NCI-H2196 (cell line): Measurements from ENCODE around the gene MMP7.

Experiments used
- DNase-seq: peaks from one replicate; lab custom pipeline; 2025; ENCODE audit not compliant: unreplicated experiment; lab: John Stamatoyannopoulos, UW

MMP7 gene, protein sequence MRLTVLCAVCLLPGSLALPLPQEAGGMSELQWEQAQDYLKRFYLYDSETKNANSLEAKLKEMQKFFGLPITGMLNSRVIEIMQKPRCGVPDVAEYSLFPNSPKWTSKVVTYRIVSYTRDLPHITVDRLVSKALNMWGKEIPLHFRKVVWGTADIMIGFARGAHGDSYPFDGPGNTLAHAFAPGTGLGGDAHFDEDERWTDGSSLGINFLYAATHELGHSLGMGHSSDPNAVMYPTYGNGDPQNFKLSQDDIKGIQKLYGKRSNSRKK

DNA sequence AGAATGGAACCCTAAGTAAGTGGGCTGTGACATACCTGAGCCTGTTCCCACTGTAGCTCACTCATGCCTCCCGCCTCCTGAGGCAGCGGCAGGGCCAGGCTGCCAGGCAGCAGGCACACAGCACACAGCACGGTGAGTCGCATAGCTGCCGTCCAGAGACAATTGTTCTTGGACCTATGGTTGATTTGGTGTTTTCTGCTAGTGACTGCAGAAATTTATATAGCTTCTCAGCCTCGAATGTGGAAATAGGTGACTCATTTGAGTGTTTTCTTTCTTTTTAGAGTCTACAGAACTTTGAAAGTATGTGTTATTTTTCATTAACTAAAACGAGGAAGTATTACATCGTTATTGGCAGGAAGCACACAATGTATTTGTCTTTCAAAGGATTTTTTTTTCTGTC is at the start of gene MMP7:
Gene MMP7, minus strand, starts transcription at position 190 of the 400 bp plus-strand sequence. Its CDS starts 47 bp downstream, at position 143.
- DNase-seq: no peak

DNA sequence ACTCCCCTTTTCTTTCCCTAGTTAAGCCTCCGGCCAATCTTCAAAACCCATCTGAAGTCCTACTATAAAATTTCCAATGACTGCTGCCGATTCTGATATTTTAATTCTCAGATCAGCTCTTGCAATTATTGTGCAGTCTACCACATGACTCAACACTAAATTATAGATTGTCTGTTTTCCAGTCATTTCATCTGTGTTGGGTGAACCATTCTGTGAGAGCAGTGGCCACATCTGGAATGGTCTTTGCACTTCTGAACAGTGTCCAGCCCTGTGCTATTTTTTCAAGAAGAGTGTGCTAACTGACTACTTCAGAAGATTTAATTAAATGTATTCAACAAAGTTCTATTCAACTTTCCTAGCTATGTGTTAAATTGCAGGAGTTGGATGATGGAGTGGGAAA is 47.2 kb upstream of the MMP7 start:
- no peak for DNase-seq

DNA sequence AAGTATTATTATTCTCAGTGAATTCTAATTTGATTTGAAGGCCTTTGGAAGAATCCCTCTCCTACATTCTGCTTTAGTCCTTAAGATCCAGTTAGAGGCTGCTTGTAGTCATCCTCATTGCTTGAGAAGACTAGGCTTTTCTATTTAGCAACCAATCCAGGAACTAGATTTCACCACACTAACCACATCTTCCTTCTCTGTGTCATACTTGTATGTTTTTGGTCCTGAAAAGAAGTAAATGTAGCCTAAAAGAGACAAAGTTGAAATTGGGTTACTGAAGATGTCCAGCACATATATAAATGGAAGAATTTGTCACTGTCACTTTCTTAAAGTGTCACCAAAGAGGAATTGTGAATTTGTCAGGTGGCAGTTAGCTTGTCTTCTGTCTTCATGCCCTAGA is 46.6 kb upstream of the MMP7 start:
- DNase-seq: no peak

DNA sequence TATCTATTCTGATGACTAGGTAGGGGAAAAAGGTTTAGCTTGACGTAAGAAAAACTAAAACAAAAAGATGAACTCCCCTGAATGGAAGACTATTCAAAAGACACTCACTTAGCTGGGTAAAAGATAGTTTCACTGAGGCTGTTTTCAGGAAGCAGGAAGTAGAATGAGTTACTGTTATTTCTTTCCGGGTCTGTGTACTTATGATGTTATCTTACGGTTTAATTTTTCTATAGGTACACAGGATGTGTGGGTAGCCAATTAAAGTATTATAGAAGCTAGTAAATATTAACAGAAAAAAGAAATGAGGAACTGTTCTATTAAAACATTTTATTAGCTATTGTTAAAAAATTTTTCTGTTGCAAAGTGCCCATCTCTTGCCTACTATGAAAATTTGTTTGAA is 45.8 kb upstream of the MMP7 start:
- DNase-seq: no peak

DNA sequence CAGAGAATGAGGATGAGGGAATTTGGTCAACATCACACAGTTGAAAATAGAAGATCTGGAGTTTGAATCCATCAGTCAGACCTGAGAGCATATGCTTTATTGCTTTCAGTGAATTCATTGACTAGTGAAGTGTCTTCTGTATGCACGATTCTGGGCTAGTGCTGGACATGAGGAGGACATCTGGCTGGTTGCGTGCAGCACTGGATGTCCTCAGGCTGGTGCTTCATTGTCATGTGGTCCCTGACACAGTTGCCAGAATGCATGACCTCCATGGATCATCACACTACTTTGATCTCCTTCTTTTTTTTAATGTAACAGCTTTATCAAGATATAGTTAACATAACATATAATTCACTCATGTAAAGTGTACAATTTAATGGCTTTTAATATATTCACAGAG is 44.5 kb upstream of the MMP7 start:
- no peak for DNase-seq

DNA sequence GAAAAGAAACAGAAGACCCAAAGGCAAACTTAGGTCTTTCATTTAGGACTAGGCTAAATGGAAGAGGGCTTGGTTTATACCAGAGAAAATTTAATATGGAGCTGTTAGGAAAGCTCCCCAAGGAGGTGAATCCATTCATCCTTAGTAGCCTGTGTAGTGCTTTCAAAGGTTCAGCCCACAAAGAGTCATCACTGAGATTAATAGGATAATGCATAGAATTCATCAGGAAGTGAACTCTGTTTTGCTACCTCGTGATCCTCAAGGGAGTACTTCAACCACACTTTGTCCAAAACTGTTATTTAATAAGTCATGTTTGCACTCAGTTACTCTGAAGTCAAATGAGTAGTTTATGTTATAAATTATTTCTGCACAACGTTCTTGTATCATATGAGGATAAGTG is 43.3 kb upstream of the MMP7 start:
- no peak for DNase-seq

DNA sequence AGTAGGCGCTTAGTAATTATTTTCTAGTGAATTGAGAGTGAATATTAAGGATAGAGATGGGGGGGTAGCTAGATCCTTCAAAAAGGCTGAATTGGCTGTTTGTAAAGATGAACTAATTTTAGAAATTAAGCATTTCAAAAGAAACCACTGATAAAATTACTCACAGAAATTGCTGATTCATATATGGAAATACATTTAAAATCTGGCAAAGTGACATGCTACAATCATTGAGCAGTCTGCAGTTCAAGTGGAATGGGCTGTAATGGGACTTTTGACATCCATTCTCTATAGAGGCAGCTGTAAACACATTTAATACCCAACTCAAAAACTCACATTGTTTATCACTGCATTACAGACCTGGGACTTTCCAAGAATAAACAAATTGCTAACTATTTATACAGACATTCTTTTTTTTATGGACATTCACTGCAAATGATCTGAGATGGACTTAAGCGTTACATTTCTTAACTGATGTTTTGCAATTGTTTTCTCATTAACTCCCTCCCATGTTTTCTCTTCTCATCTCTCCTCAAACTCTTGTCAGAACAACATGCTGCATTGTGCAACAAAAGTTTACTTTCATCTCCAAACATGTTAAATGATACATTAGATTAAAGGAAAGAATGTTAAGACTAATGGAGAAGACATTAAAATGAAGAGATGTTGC is 42.1 kb upstream of the MMP7 start:
- DNase-seq: no peak

DNA sequence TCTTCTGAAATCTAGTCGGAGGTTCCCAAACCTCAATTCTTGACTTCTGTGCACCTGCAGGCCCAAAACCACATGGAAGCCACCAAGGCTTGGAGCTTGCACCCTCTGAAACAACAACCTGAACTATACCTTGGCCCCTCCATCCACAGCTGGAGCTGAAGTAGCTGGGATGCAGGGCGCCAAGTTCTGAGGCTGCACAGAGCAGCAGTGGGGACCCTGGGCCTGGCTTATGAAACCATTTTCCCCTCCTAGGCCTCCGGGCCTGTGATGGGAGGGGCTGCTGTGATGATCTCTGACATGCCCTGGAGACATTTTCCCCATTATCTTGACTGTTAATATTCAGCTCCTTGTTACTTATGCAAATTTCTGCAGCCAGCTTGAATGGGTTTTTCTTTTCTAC is 38.3 kb upstream of the MMP7 start:
- DNase-seq: no peak

DNA sequence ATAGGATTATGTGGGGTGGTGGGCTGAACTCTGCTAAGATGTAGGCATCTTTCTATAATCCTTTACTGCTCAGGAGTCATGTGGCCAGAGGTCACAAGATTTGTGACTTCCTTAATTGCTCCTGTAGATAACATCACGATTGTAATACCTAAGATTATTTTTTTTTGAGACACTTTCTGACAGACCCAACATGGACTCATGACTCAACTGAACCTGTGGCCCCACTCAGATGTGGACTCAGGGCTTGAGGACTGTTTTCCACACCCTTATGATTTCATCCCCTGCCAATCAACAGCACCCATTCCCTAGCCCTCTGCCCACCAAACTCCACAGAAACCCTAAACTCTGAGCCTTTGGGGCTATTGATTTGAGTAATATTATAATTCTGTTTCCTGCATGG is 35.6 kb upstream of the MMP7 start:
- no peak for DNase-seq

DNA sequence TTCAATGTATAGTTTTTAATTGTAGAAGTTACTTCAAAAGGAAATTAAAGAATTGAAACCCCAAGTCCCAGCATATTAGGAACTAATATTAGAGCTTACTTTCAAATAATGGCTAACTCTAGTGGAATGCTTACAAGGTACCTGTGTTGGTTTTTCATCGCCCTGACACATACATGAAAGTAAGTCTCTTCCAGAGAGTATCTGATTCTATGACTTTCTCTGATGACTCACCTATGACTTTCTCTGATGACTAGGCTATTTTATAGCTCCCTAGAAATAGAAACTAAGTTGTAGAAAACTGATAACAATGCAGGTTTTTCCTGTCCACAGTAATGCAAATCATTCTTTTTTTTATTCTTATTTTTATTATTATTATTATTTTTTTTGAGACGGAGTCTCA is 33.6 kb upstream of the MMP7 start:
- DNase-seq: no peak

DNA sequence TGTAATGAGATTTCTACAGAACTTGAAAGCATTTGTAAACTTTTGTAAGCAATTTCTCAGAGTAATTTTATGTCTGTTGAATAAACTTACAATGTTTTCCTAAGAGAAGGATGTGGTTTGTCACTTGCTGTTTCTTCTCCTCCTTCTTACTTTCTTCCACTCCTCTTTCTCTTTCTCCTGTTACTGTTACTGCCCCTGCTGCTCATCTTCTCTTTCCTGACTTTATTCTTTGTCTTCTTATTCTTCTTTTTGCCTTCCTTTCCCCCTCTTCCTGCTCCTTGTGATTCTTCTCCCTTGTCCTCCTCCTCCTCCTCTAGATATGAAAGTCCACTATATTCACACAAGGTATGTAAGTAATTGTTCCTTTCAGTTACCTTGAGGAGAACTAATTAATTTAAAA is 31.1 kb upstream of the MMP7 start:
- DNase-seq: no peak

DNA sequence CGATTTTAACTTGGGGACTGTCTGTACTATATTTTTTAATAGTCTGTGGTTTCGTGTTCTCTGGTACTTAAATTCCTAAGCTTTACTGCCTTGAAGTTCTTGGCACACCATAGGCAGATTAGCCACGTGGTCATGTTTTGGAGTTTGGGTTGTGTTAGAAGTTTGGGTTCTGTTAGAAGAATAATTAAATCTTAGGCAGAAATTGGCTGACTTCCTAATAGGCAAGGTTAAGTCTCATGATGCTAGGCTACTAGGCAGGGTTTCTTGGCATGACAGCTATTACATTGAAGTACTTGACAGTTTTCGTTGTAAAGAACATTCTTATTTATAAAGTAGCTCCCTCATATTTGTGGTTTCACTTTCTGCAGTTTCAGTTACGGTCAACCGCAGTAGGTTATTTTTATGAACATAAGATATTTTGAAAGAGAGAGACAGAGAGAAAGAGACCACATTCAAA is 30.0 kb upstream of the MMP7 start:
- DNase-seq: no peak

DNA sequence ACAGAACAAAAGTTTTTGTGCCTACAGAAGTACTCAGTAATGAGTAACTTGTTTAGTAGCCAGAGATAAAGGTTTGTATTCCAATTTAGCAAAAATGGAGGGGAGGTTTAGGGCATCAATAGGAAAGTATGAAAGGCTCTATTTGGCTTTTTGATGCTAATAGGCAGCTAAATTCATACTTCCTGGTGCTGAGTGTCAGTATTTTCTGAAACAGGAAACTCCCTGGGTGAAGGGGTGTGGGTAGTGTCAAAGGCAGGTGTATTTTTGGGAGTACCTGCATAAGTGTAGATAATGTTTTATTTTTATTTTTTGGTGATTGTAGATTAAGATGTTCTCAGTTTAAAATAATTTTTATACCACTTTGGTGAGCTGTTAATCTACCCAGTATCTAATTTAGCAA is 29.3 kb upstream of the MMP7 start:
- DNase-seq: no peak

DNA sequence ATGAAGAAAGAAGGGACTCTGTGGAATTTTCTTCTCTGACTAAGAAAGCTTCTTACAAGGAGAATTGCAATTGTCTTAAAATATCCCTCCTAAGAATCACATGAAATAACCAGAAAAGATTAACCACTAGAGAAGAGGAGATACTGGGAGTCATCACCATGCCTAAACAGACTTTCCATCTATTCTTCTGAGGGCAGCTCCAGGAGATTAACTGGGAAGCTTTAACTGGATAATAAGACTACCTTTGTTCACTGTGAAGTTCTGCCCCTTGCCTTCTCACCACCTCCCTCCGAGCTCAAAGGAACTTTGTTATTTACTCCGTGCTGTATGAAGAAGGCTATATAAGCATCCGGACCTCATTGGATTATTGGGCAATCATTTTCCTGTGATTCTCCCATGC is 24.5 kb upstream of the MMP7 start:
- DNase-seq: no peak

DNA sequence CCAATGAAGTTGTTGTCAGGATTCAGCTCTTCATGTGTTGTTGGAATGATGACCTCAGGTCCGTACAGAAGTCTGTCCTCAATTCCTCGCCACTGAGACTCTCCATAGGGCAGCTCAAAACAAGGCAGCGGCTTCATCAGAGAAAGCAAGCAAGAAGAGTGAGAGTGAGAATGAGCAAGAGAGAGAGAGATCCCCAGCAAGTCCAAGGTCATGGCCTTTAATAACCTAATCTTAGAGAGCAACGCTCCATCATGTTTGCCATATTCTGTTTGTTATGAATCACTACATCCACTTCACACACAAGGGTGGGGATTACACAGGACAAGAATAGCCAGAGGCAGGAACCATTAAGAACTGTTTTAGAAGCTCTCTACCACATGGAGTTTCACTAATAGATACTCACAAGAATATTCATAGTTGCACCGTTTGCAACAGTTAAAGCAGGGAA is 23.3 kb upstream of the MMP7 start:
- DNase-seq: no peak

DNA sequence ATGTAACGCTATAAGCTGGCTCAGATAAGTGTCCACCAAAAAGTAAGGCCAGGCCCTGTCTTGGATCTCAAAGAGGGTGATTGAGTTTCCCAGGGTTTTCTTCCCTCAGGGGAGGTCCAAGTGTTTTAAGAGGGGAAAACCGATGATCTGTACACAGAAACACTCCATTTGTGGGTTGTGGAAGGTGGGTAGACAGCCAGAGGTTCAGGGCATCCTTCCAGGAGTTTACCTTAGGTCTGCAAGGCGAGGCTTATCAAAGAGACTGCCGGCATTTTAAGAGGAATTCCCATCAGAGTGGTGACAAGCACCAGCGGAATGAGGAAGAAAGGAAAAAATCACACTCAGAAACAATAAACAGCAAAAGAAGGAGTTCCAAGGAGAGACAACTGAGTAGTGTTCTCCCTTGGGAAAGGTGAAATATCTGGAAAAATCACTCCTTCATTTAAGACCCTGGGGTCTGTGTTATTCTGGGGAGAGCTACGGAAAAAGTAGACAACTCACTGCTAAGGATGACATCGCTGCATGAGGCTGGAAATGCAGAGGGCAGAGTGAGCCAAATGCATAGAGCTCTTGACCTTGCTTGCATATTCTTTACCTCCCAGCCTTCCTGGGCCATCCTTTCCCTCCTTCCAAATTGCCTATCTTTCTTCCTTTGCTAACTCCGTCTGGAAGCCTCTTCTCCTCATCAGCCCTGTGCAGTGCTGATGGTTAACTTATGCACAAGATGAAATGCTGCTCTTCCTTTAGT is 22.1 kb upstream of the MMP7 start:
- DNase-seq: no peak

DNA sequence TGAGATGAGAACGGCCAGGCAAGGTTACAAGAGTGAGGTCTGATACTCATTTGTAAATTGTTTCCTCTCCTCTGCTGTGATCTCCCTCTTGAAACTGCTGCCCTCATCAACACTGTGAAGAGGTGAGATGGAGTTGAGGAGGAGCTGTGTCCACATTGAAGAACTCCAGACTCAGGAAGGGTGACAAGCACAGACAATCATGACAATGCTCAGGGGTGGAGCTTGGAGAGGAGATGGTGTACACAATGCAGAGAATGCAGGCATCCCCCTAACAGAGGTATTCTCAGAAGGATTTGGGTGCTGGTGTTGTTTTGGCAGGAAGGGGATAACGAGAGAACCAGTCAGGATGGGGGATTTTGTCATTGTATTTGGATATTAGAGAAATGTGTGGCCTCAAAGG is 21.5 kb upstream of the MMP7 start:
- no peak for DNase-seq

DNA sequence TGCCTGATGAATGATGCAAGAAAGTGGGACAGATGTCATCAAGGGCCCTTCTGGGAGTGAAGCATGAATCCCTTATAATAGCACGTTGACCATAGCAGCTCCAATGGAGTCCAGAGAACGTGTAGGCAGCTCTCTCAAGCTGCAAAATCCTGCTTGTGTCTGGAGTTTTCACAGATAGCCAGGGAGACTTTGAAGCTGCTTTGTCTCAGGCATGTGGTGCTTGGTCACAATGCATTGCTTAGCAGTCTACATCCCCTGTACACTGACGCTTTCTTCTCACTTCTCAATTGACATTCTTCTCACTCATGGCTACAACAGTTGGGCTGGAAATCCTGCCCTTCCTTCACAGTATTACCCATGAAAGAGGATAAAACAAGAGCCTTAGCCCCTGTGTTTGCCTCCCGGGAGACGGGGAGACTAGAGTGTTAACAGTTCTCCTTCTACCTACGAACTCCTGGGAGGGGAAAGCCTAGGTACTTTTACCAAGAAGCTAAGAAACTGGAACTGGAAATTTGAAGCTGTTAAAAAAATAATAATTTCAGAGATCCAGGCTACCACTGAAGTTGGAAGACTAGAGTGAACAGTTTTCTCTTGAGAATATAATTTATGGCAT is 20.7 kb upstream of the MMP7 start:
- no peak for DNase-seq

DNA sequence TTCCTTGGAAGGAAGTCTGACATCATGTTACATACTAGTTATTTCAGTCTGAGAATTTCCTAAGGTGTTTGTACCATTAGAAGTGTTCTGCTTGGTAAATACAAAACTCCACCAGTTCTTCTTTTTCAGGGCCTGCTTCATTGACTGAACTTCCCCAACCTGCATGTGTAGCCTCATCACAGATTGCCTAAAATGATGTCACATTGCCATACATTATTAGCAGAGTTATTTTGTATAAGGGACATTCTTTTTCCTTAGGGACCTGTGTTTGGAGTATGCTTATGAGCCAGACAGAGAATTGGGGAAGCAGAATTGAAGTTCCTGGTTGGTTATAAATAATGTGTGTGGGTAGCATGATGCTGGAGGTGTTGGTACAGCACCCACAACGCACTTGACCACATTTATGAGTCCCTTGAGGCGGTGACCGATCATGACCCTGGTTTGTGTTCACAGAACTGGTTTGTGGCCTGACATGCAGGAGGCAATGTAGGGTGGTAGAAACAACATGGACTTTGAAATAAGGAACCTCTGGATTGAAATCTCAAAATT is 16.4 kb upstream of the MMP7 start:
- no peak for DNase-seq

DNA sequence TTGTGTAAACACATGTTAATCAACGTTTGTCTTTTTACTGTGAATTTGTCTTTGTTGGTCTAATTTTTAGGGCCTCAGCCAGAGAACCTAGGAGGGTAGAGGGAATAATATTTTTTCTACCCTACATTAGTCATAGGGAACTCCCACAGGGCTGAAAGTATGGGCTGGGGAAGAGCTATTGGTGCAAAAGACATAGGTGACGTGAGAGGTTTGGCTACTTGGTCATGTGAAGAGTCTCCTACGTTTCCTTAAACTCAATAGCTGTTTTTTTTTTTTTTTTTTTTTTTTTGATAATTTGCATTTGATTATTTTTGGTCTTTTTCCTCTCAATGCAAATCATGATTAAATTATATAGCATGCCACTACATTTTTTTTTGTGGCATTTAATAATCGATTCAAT is 15.9 kb upstream of the MMP7 start:
- no peak for DNase-seq

DNA sequence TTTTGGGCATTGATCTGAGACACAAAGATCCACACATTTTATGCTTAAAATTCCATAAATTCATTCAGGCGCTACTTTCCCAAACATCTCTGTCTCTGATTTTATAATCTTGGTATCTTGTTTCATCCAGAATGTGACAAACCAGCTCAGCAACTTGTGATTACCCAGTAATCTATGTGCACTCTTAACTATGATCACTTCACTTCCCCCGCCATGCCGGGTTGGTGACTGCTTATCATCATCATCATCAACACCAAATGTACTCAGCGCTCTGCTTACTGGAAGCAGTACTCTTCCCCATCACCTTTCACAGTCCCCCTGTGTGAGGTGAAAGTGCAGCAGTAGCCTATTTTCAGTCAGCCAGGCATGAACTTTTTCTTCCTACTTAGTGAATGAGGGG is 15.2 kb upstream of the MMP7 start:
- DNase-seq: no peak
